Tibial artery (tissue), 4 donors: Measurements from ENCODE around the gene PTCD2.

Experiments
- DNase-seq, 2 donors: peaks; one replicate each; pipeline ENCODE4 v3.0.0-alpha.2; 2019
- H3K27ac ChIP-seq, 2 donors: fragments of 200-600 bp; sonication (generic) in 1 of 2; 1 replicate in 1 of 2; 2 replicates in 1 of 2; pipeline ENCODE4 v1.5.1; 2018 to 2019; ENCODE audit warnings: mild to moderate bottlenecking in 1 of 2
- H3K27me3 ChIP-seq, 2 donors: fragments of 200-600 bp; sonication (generic) in 1 of 2; one replicate each; pipeline versions ENCODE4 v1.5.1 to v1.6.0; 2016 to 2019
- H3K36me3 ChIP-seq, 3 donors: fragments of 200-600 bp; sonication (generic) in 2 of 3; one replicate each; pipeline ENCODE4 v1.5.1; 2016 to 2019; ENCODE audit warnings: mild to moderate bottlenecking in 2 of 3
- H3K4me1 ChIP-seq, 4 donors: fragments of 200-600 bp; sonication (generic) in 2 of 4; 1 replicate in 3 of 4; 2 replicates in 1 of 4; pipeline ENCODE4 v1.5.1; 2016 to 2019
- H3K4me3 ChIP-seq, 2 donors: fragments of 200-600 bp; sonication (generic) in 1 of 2; 1 replicate in 1 of 2; 2 replicates in 1 of 2; pipeline ENCODE4 v1.5.1; 2018 to 2019; ENCODE audit warnings: mild to moderate bottlenecking in 2 of 2
- H3K9me3 ChIP-seq, 3 donors: fragments of 200-600 bp; sonication (generic) in 1 of 3; one replicate each; pipeline ENCODE4 v1.5.1; 2016 to 2019
- intact Hi-C: fragments of 100-400 bp; cut with DNase I; formaldehyde crosslinking; loops from one replicate; pipeline ENCODE4 v1.15.0; 2023; ENCODE audit warnings: low total_unique reads
- TF ChIP-seq, protein P1 (sequence below), 2 experiments: fragments of 200-600 bp in 1 of 2; fragments of 450-650 bp in 1 of 2; IDR thresholded peaks; one replicate each; pipeline ENCODE4 v1.5.1; 2017 to 2019; ENCODE audit warnings: antibody characterized with exemption in 2 of 2, mild to moderate bottlenecking in 1 of 2, moderate library complexity in 1 of 2

PTCD2 gene

DNA sequence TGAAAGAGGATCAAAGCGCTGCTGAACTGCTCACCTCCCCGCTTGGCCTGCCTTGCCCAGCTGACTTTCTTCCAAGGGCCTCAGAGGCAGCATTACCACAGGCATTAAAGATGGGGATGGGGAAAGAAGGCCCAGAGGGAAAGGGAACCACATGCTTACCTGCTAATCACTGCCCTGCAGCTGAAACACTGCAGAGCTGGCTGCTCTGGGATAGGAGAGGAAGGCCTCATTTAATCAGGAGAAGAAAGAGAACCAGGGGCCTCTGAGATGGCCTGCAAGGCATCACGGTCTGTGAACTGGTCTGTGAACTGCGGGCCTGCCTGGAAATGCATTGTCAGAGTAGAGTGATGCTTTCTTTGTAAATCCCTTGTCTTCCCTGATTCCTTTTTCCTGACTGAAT is 44.8 kb downstream of the PTCD2 start:
- H3K36me3 ChIP-seq: peaks cover 13 to 23% (median 18%) of the 10 kb centered on the region in 3 donors
- no peaks in the 10 kb centered on the region for H3K9me3 ChIP-seq
- intact Hi-C loops: loop anchor here (2.0 kb wide), 1 partner anchor 160 kb away; no protein-coding TSS in a partner anchor
- peaks cover 0 to 32% (median 9%) of the 10 kb centered on the region in 4 donors for H3K4me1 ChIP-seq
- H3K4me3 ChIP-seq: no peak overlapping the region
- H3K27ac ChIP-seq: no peak overlapping the region
- TF ChIP-seq, protein P1, sequence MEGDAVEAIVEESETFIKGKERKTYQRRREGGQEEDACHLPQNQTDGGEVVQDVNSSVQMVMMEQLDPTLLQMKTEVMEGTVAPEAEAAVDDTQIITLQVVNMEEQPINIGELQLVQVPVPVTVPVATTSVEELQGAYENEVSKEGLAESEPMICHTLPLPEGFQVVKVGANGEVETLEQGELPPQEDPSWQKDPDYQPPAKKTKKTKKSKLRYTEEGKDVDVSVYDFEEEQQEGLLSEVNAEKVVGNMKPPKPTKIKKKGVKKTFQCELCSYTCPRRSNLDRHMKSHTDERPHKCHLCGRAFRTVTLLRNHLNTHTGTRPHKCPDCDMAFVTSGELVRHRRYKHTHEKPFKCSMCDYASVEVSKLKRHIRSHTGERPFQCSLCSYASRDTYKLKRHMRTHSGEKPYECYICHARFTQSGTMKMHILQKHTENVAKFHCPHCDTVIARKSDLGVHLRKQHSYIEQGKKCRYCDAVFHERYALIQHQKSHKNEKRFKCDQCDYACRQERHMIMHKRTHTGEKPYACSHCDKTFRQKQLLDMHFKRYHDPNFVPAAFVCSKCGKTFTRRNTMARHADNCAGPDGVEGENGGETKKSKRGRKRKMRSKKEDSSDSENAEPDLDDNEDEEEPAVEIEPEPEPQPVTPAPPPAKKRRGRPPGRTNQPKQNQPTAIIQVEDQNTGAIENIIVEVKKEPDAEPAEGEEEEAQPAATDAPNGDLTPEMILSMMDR (IDR thresholded peaks at IDR 0.05): no peak
- no peak for DNase-seq
- no peaks in the 10 kb centered on the region for H3K27me3 ChIP-seq

DNA sequence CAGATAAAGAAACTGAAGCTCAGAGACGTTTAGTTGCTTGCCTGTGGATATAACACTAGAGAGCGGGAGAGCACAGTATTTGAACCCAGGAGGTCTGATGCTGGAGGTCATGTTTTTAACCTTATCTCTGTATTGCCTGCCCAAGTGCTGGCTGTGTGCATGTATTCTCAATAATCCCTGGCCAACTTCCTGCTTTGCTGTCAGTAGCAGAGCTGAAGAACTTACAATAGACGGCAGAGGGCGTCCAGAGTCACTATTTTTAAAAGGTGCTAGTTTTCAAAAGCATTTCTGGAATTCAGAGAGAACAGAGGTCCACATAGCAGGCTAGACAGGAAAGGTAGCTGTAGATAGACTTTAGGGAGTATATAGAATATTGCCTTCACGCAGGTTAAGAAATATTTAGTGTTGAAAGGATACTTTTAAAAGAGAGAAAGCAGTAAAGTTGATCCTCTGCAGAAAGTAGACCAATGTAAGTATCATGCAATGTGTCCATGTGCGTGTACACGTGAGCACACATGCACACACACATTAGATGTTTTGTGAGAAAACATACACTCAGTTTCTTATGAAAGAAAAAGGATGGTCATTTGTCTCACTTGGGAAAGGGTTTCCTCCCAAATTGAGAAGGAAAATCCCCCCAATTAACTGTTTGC is 46.3 kb downstream of the PTCD2 start:
- Histone ChIP-seq H3K27me3 (no peaks in the 10 kb centered on the region), H3K4me1 (peaks cover 0 to 36% (median 9%) of the 10 kb centered on the region in 4 donors), H3K4me3 (no peak overlapping the region), H3K27ac (peak overlapping the region; percentile 12 to 45), H3K9me3 (no peaks in the 10 kb centered on the region), H3K36me3 (peaks cover 4 to 12% (median 11%) of the 10 kb centered on the region in 3 donors)
- TF ChIP-seq, protein P1 (IDR thresholded peaks at IDR 0.05): peak; percentile 81 to 86
- peak; percentile 76 for DNase-seq
- intact Hi-C loops: no loop called here

GRCh38 chr5:72368271-72368670 is 48.1 kb downstream of the PTCD2 start:
- DNase-seq: no peak
- TF ChIP-seq, protein P1 (IDR thresholded peaks at IDR 0.05): no peak
- Histone ChIP-seq H3K27me3 (no peaks in the 10 kb centered on the region), H3K4me3 (no peak overlapping the region), H3K4me1 (peaks cover 0 to 36% (median 9%) of the 10 kb centered on the region in 4 donors), H3K9me3 (no peaks in the 10 kb centered on the region), H3K36me3 (no peaks in the 10 kb centered on the region), H3K27ac (peak overlapping the region; percentile 21 to 24)
- intact Hi-C loops: no loop called here

- no peaks in the 10 kb centered on the region for H3K27me3 ChIP-seq
- DNase-seq: no peak
- H3K4me1 ChIP-seq: peaks cover 0 to 36% (median 9%) of the 10 kb centered on the region in 4 donors
- TF ChIP-seq, protein P1 (IDR thresholded peaks at IDR 0.05): no peak
- no peak overlapping the region for H3K4me3 ChIP-seq
- no peaks in the 10 kb centered on the region for H3K36me3 ChIP-seq
- H3K27ac ChIP-seq: peak overlapping the region in 1 of 2 donors; percentile 21
- no peaks in the 10 kb centered on the region for H3K9me3 ChIP-seq
- intact Hi-C loops: no loop called here
These were observed 49.1 kb downstream of the PTCD2 start for GRCh38 chr5:72369301-72369700.

DNA sequence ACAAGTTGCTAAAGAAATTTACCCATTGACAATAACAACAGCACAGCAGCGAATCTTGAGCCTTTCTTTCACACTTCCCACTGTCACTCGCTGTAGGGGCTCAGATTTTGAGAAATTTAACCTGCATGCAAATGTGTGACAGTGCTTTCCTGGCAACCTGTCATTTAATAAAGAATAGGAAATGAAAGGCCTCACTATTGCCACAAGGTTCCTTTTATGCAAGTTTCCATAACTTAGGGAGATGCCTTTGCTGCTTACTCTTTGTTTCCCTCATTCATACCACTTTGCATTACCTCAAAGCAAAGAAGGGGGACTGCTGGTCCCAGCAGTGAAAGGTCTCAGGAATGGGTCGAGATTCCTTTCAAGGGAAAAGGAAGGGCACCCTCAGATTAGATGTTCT is 49.5 kb downstream of the PTCD2 start:
- no peak for DNase-seq
- Histone ChIP-seq H3K4me3 (no peak overlapping the region), H3K36me3 (no peaks in the 10 kb centered on the region), H3K9me3 (no peaks in the 10 kb centered on the region), H3K27ac (peak overlapping the region in 1 of 2 donors; percentile 21), H3K4me1 (peaks cover 0 to 36% (median 9%) of the 10 kb centered on the region in 4 donors), H3K27me3 (no peaks in the 10 kb centered on the region)
- intact Hi-C loops: loop anchor here (5.0 to 10.0 kb wide), 2 partner anchors 138 to 235 kb away; partner anchors contain the start of gene ZNF366
- TF ChIP-seq, protein P1 (IDR thresholded peaks at IDR 0.05): no peak
